NCI-H1694 (cell line): Measurements from ENCODE around the gene ALPL.

ENCODE experiments used
- DNase-seq: peaks from one replicate; lab custom pipeline; 2025; lab: John Stamatoyannopoulos, UW

ALPL gene

GRCh38 chr1:21598904-21599303, 89.7 kb downstream of the ALPL start:
- DNase-seq: no peak

- no peak for DNase-seq
Observed at GRCh38 chr1:21599402-21599801, 90.2 kb downstream of the ALPL start.

GRCh38 chr1:21601278-21602048, 92.2 kb downstream of the ALPL start:
- DNase-seq: no peak

GRCh38 chr1:21603177-21604138, 94.2 kb downstream of the ALPL start:
- no peak for DNase-seq

GRCh38 chr1:21604208-21604957, 95.2 kb downstream of the ALPL start:
- DNase-seq: no peak

- no peak for DNase-seq
Observed at GRCh38 chr1:21605012-21605715, 95.9 kb downstream of the ALPL start.

- DNase-seq: no peak
Observed at GRCh38 chr1:21605964-21606705, 96.9 kb downstream of the ALPL start.

GRCh38 chr1:21607549-21608529, 98.6 kb downstream of the ALPL start:
- DNase-seq: no peak

GRCh38 chr1:21608798-21609197, 99.6 kb downstream of the ALPL start:
- no peak for DNase-seq

GRCh38 chr1:21610027-21610426, 100.8 kb downstream of the ALPL start:
- DNase-seq: no peak

- no peak for DNase-seq
Observed at GRCh38 chr1:21610989-21611785, 102.0 kb downstream of the ALPL start.

GRCh38 chr1:21612057-21612456, 102.8 kb downstream of the ALPL start:
- no peak for DNase-seq

GRCh38 chr1:21613072-21613867, 104.0 kb downstream of the ALPL start:
- no peak for DNase-seq

GRCh38 chr1:21614419-21615115, 105.3 kb downstream of the ALPL start:
- no peak for DNase-seq

- no peak for DNase-seq
Observed at GRCh38 chr1:21616372-21616771, 107.1 kb downstream of the ALPL start.

- DNase-seq: no peak
Observed at GRCh38 chr1:21617126-21617738, 108.0 kb downstream of the ALPL start.

- no peak for DNase-seq
Observed at GRCh38 chr1:21618059-21618458, 108.8 kb downstream of the ALPL start.
